ENCODE results near the gene NRF1.

Gene NRF1

GRCh38 chr7:129741743-129742213 is 130.3 kb downstream of the NRF1 start:
- no peak overlapping the region for H2AFZ ChIP-seq (ENCODE audit: low read length)
- TF ChIP-seq, protein P1, sequence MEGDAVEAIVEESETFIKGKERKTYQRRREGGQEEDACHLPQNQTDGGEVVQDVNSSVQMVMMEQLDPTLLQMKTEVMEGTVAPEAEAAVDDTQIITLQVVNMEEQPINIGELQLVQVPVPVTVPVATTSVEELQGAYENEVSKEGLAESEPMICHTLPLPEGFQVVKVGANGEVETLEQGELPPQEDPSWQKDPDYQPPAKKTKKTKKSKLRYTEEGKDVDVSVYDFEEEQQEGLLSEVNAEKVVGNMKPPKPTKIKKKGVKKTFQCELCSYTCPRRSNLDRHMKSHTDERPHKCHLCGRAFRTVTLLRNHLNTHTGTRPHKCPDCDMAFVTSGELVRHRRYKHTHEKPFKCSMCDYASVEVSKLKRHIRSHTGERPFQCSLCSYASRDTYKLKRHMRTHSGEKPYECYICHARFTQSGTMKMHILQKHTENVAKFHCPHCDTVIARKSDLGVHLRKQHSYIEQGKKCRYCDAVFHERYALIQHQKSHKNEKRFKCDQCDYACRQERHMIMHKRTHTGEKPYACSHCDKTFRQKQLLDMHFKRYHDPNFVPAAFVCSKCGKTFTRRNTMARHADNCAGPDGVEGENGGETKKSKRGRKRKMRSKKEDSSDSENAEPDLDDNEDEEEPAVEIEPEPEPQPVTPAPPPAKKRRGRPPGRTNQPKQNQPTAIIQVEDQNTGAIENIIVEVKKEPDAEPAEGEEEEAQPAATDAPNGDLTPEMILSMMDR (IDR thresholded peaks at IDR 0.05; ENCODE audit: low read length) = no peak
- TF ChIP-seq EZH2 (IDR thresholded peaks at IDR 0.05; ENCODE audit: borderline replicate concordance, low read length) = no peak
- H3K27me3 ChIP-seq (ENCODE audit: insufficient read depth, low read length) = no peaks in the 10 kb centered on the region
- no peaks in the 10 kb centered on the region for H3F3A ChIP-seq (ENCODE audit: insufficient read depth, low read length)
- no peak overlapping the region for H3K4me3 ChIP-seq (ENCODE audit: low read depth, low read length, poor library complexity, severe bottlenecking)
- no peaks in the 10 kb centered on the region for H3K9me3 ChIP-seq (ENCODE audit: low read length)
- H3K79me2 ChIP-seq (ENCODE audit: insufficient read depth, low read length) = no peaks in the 10 kb centered on the region
- no peaks in the 10 kb centered on the region for H3K4me1 ChIP-seq (ENCODE audit: insufficient read depth, low read length, severe bottlenecking)
- no peaks in the 10 kb centered on the region for H3K36me3 ChIP-seq (ENCODE audit: insufficient read depth, low read length)
- H4K20me1 ChIP-seq (ENCODE audit: insufficient read depth, low read length) = no peaks in the 10 kb centered on the region
- no peak overlapping the region for H3K9ac ChIP-seq (ENCODE audit: low read length)
- H3K4me2 ChIP-seq (ENCODE audit: low read length) = no peak overlapping the region
- no peak overlapping the region for H3K27ac ChIP-seq (ENCODE audit: low read depth, low read length, poor library complexity, severe bottlenecking)
- H3K9me2 ChIP-seq (ENCODE audit: low read depth, low read length) = no peaks in the 10 kb centered on the region

DNA sequence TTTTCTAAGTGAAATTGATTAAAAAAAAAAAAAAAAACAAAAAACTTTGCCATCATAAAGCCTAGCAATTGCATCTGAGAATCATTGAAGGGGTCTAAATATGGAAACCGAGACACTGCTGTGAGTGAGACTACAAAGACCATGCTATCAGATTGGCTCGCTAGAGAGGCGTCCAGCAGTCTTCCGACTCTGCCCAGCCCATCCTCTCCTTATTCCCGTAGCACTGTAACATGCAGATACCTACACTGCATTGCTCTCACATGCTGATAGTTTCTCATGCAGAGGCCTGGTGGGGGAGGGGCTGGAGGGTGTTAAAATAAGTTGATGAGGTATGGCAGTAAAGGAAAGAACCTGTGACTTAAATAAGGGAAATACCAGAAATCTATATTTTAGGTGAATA is 130.7 kb downstream of the NRF1 start:
- no peaks in the 10 kb centered on the region for H4K20me1 ChIP-seq (ENCODE audit: insufficient read depth, low read length)
- no peak overlapping the region for H3K4me2 ChIP-seq (ENCODE audit: low read length)

DNA sequence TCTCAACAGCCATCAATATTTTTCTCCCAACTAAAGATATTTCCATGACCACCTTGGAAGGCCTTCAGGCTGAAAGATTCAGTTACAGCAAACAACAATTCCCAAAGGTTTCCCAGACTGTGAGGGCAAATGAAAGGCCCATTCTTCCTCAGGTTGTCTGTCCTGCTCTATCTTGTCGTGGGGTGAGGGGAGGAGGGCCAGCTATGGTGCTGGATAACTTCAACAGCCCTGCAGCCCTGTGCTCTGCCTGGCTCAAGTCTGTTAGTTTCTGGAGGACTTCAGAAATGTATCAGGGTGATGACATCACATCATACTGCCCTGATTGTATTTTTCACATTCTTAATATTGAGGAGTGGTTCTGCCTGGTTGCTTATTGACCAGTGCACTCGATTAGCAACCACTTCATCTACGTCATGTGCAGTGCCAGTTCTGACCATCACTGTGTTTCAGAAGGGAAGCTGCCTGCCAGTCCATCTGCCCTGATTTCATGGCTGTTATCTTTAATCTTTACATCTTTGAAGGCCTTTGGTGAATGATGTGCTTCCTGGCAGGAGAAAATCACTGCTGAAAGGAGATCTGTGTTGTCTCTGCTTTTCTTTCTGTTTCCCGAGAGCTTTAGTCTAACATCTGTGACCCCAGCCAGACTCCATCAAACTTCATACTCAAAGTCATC is 135.5 kb downstream of the NRF1 start:
- no peak overlapping the region for H3K9ac ChIP-seq (ENCODE audit: low read length)
- no peaks in the 10 kb centered on the region for H4K20me1 ChIP-seq (ENCODE audit: insufficient read depth, low read length)
- H3K9me3 ChIP-seq (ENCODE audit: low read length) = no peaks in the 10 kb centered on the region
- no peak overlapping the region for H3K27ac ChIP-seq (ENCODE audit: low read depth, low read length, poor library complexity, severe bottlenecking)
- H2AFZ ChIP-seq (ENCODE audit: low read length) = no peak overlapping the region
- H3K27me3 ChIP-seq (ENCODE audit: insufficient read depth, low read length) = no peaks in the 10 kb centered on the region
- H3K4me1 ChIP-seq (ENCODE audit: insufficient read depth, low read length, severe bottlenecking) = no peaks in the 10 kb centered on the region
- peaks cover 8% of the 10 kb centered on the region; the same call in 1 of the 2 replicates for H3K36me3 ChIP-seq (ENCODE audit: insufficient read depth, low read length)
- H3K4me2 ChIP-seq (ENCODE audit: low read length) = no peak overlapping the region
- no peaks in the 10 kb centered on the region for H3K9me2 ChIP-seq (ENCODE audit: low read depth, low read length)
- H3K79me2 ChIP-seq (ENCODE audit: insufficient read depth, low read length) = no peaks in the 10 kb centered on the region
- TF ChIP-seq, protein P1 (IDR thresholded peaks at IDR 0.05; ENCODE audit: low read length) = no peak
- TF ChIP-seq EZH2 (IDR thresholded peaks at IDR 0.05; ENCODE audit: borderline replicate concordance, low read length) = no peak
- no peaks in the 10 kb centered on the region for H3F3A ChIP-seq (ENCODE audit: insufficient read depth, low read length)
- no peak overlapping the region for H3K4me3 ChIP-seq (ENCODE audit: low read depth, low read length, poor library complexity, severe bottlenecking)

More for the DNA sequence above, 130.7 kb downstream of the NRF1 start:
- no peaks in the 10 kb centered on the region for H3K9me3 ChIP-seq (ENCODE audit: low read length)
- no peaks in the 10 kb centered on the region for H3K79me2 ChIP-seq (ENCODE audit: insufficient read depth, low read length)
- H3K36me3 ChIP-seq (ENCODE audit: insufficient read depth, low read length) = peaks cover 3% of the 10 kb centered on the region; the same call in 1 of the 2 replicates
- no peak for TF ChIP-seq EZH2 (IDR thresholded peaks at IDR 0.05; ENCODE audit: borderline replicate concordance, low read length)
- TF ChIP-seq, protein P1 (IDR thresholded peaks at IDR 0.05; ENCODE audit: low read length) = no peak
- H3F3A ChIP-seq (ENCODE audit: insufficient read depth, low read length) = no peaks in the 10 kb centered on the region
- H3K9ac ChIP-seq (ENCODE audit: low read length) = no peak overlapping the region
- H3K27ac ChIP-seq (ENCODE audit: low read depth, low read length, poor library complexity, severe bottlenecking) = no peak overlapping the region
- no peaks in the 10 kb centered on the region for H3K4me1 ChIP-seq (ENCODE audit: insufficient read depth, low read length, severe bottlenecking)
- no peaks in the 10 kb centered on the region for H3K27me3 ChIP-seq (ENCODE audit: insufficient read depth, low read length)
- H3K4me3 ChIP-seq (ENCODE audit: low read depth, low read length, poor library complexity, severe bottlenecking) = no peak overlapping the region
- H3K9me2 ChIP-seq (ENCODE audit: low read depth, low read length) = no peaks in the 10 kb centered on the region
- no peak overlapping the region for H2AFZ ChIP-seq (ENCODE audit: low read length)
